Colon (tissue), 2 donors: Measurements from ENCODE around the gene PDK2.

Source experiments
- FAIRE-seq: peaks from 2 replicates; lab custom pipeline; 2012; peaks lifted over from hg19 to GRCh38; lab: Jason Lieb, UNC
- donor health status: control.
- donor health status: control.

Gene PDK2

DNA sequence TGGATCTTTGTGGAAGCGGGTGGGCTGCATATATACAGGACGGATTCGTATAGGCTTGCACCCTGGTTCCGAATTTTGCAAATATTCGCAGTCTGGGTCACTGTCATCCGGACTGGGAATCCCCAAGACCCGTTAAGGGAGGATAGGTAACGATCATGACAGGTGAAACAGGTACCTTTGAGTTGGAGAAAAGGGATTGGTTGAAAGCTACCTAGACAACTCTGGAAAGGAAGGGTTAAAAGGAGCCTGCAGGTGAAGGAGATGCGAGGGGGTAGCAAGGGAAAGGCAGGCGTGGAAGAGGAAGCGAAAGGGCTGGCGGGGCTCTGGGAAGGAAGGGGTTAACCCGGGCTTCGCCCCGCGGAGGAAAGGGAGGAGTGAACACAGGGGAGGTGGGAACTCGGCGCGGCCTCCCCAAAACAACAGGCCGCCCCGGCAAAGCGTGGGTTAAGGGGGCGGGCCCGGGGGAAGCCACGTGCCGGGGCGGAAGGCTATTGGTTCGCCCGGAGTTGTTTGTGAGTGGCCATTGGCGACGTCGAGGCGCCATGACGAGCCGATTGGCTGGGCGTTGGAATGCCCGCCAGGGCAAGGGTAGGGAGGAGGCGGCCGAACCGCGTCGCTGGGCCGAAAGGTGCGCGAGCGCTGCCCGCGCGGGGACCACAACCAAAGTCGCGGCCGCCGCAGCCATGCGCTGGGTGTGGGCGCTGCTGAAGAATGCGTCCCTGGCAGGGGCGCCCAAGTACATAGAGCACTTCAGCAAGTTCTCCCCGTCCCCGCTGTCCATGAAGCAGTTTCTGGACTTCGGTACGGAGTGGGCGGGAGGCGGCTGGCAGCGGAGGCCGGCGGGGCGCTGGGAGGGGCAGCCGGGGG, at the start of gene PDK2:
Gene PDK2 (plus strand): TSS at position 599 of the 867 bp plus-strand sequence. CDS start 85 bp downstream, at position 684.
- FAIRE-seq, result no peak

DNA sequence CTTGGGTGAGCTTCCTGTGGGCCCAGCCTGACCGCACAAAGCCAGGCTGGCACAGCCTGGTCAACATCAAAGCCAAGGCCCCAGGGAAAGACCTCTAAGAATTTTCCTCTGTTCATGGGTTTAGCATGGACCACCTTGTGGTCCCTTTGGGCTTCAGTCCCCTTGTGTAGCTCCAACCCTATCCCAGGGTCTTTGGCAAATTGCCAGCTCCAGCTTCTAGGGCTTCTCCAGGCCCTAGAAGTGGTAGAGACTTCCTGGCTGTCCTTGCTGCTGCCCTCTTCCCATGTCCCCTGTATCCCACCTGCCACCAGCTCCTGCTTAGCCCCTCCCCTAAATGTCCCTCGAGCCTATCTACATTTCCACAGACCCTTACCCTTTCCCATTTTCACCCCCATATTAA, 49.0 kb upstream of the PDK2 start:
- no peak for FAIRE-seq

DNA sequence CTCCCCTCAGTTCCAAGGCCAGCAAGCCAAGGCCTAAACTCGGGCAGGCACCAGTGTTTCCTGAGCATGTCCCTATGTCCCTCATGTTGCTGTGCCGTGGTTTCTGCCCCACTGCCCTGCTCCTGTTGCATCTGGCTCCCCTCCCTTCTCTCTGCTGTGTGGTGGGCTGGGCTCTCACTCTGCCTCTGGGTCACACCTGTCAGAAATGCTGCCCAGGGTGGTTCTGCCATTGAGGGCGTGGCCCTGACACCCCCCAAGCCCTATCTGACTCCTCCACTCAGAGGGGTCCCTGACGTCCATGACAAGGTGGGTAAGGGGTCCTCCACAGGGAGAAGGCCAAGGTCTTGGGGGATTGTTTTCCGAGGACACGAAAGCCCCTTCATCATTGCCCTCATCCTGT, 48.5 kb upstream of the PDK2 start:
- no peak for FAIRE-seq

DNA sequence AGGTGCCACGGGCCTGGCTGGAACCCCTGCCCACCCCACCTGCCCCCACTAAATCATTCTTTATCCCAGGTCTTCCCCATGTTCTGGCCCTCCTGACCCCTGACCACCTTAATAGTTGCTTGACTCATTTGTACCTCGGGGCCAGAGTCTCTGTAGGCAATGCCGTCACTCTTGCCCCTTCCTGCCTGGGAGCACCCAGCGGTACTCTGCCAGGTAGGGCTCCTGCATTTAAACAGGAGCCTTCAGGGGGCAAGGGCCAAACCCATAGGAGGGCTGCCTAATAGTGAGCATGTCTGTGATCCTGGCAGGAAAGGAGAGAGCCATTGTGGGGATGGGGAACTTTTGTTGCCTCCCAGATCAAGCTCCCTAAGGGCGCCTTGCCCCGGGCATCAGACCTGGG, 48.1 kb upstream of the PDK2 start:
- FAIRE-seq, result no peak

DNA sequence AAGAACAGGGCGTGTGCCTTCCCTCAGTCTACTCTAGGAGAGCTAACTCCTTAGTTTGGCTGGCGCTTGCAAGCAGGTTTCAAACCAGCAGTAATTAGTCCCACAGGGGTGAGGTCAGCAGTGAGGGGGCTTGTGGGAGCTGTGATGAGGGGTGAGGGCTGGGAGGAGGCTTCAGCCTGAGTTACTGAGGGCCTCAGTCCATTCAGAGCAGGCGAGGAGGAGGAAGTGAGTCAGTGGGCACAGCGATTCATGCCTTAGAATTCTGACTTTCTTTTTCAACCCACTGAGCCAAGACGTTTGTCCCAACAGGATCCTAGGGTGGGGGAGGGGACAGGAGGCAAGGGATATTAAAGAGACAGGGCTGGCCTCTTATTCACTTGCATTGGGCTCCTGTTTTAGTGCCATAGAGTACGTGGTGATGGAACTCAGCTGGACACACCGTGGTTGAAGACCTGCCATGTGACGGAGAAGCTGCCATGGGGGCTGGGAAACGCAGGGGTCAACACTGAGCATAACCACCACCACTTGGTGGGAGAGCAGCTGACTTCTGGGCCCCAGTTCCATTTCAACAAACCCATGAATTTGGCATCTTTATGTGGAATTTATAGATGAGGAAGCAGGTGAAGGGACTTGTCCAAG, 47.5 kb upstream of the PDK2 start:
- no peak for FAIRE-seq

DNA sequence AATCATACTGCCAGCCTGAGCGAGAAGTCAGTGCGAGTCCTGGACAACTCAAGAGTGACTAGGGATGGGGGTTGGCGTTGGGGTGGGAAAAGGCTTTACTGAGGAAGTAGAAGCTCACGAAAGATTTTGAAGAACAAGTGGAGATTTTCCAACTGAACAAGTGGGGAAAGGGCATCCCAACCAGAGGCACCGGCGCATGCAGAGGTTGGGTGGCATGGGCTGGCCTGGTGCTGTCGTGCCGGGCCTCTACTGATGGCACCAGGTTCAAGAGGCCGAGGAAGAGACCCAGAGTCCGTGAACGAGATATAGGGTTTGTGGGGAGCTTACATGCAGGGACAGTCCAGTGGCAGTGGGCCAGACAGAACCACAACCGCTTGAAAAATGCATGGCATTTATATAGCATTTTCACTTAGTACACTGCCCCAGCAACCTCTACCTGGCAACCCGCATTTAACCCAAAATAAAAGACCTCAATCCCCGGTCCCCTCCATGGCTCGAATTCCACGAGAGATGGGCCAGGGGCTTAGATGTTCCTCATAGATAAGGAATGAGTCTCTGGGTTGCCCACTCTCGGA, 46.9 kb upstream of the PDK2 start:
- FAIRE-seq, result no peak

DNA sequence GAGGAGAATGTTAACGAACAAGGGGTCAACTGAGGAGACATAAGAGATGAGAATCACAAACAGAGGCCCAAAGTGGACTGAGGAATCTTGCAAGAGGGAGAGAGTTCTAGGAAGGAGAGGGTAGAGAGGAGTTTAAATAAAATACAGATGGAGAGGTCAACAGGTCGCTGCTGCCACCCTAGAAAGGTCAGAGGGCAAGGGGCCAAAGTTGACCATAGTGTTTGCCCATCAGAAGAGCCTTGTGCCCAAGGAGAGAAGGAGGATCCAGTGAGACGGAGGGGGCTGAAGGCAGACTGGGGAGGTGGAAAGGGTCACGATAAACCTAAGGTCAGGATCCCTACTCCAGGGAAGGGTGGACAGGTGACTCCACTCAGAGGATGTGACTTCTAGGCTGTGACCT, 46.2 kb upstream of the PDK2 start:
- no peak for FAIRE-seq

DNA sequence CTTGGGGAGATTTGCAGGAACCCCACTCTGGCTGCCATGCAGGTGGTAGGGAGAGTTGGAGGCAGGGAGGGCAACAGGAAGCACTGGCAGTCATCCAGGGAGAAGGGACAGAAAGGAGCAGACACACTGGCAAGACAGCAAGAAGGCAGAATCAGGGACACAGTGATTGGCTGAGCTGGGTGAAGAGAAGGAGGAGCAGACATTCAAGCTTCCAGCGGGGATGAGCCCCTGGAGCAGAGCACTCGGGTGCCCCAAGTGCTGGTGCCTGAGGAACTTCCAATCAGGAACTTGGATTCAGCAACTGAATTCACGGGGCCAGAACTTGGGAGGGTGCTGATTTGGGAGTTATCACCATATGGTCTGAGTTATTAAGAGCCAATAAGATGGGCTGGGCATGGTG, 45.5 kb upstream of the PDK2 start:
- no peak for FAIRE-seq

DNA sequence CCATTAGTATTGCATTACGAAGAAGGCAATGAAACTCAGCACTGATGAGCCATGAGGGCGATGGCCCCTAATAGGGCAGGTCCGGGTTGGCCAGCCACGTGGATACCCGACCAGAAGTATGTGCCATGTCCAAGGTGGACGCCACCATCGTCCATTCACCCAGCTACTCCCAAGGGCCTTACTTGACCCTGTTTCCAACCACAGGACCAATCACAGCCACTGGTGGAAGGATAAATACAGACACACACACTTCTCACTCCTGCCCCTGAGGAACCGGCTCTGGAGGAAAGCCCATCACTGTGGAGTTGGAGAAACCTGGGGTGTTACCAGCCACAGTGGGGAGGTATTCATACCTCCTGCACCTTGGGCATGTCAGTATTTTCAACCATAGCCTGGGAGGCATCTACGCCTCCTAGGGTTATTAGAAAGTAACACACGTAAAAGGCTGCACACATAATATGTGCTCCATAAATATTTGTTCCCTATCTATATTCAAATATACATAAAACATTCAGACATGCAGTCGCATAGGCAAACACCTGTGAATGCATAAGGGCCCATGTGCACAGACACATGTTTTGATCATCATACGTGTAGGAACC, 44.6 kb upstream of the PDK2 start:
- no peak for FAIRE-seq

DNA sequence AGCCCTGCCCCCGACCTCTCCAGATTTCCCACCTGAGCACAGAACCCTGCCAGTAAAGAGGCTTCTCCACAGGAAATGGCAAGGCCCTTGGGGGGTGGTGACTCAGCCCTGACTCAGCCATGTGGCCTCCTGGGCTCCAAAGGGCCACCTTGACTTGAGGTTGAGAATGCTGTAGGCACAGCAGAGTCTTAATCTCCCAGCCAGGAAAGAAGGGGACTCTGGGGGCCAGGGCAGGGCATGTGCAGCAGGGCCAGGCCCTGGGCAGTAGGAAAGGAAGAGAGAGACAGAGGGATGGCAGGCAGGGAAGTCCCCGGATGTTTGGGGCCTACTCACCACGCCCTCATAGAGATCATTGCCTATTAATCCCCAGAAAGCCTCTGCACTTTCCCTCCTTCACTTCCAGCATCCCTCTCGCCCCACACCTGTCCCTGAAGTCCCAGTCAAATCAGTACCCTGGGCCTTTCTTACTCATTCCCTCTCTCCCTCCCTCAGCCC, 44.0 kb upstream of the PDK2 start:
- FAIRE-seq, result no peak

DNA sequence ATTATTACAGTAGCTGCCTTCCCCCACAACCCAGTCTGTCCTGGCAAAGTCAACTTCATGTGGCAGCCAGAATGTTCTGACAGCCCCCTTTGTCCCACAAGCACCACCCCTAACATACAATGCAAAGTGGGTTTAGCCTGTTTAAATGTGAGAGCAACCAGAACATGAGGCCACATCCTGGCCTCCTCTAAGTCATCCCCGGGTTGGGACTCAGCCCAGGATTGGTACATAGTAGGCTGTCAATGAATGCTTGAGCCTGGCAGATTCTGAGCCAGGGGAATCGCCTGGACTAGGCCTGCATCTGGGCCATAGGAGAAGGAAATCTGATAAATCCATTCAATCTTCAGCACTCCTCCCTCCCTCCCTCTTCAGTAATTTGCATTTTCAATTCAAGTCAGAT, 43.5 kb upstream of the PDK2 start:
- FAIRE-seq, result no peak

DNA sequence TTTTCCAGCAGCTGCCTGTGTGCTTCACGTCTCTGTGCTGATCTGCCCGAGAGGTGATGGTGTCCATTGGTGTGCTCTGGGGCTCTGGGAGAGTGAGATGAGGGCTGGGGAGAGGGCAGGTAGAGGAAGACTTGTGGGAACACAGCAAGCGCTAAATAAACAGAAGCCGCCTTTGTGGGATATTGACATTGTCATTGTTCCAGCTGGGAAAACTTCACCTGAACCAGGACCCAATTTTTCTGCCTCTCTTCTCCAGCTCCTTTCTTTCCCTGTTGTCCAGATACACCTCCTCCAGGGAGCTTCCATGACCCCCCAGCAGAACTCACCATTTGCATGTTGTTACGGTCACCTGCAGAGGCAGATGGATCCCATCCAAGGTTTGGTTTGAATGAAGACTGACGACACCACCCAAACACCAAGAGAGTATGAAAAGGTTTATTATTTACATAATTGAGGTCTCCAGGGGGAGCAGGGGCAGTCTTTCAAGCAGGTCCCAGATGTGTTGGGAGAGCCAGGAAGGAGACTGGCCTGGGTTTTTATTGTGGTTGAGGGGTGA, 42.8 kb upstream of the PDK2 start:
- FAIRE-seq, result no peak

DNA sequence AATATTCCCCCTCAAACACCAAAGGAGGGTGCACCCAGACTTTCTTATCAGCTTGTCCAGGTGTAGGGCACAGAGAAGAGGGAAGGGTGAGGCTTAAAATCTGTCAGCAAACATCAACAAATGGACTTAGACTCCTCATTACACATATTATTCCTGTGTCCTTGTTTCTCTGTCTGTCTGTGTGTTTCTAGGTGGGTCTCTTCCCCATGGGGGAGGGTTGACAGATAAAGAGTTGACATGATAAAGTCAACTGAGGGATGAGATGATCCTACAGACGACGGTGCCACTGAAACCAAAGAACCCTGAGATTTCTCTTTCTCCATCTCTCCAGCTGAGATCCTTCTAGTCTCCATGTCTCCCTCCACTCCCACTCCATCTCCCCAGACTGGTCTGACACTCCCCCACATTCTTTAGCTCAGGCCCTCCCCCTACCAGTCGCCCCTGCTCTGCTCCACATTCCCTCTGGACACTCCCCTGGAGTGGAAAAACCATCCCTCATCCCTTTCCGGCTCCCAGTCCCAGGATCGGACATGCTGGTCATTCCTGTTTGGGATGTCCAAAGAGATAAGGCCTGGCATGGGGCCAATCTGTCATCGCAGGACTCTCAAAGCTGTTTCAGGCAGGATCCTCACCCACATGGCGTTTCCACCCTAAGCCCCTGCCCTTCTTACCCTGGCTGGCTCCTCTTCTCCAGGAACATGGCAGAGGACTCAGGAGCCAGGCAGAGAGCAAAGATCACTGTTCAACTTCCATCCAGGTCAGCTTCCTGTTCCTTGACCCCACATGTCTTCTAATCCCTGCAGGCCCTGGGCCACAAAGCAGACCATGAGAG, 42.1 kb upstream of the PDK2 start:
- no peak for FAIRE-seq

DNA sequence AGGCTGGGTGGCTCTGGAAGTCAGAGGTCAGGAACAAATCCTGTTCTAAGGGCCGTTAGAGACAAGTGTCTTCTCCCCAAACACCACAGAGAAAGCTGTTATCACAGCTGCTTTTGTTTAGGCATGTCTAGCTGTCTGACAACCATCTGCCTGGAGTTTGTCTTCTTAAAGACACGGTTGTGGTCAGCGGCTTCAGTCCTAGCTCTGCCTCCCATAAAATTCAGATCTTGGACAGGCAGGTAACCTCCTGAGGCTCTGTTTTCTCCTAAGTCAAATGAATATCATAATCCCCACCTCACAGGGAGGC, 41.5 kb upstream of the PDK2 start:
- FAIRE-seq, result no peak

DNA sequence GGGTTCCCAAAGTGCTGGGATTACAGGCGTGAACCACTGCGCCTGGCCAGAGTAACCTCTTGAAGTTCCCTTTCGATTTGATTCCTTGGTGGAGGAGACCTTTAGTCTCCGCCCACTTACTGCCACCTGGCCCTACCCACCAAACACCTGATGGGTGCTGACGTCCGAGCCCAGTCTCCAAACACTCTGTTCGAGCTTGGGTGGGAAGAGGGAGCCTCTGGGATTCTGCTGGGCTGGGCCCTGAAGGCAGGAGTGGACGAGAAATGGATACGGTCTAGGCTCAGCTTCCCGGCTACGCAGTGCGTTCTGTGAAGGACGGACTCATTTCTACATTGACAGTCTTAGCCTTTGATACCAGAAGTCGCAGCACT, 40.1 kb upstream of the PDK2 start:
- FAIRE-seq, result no peak

DNA sequence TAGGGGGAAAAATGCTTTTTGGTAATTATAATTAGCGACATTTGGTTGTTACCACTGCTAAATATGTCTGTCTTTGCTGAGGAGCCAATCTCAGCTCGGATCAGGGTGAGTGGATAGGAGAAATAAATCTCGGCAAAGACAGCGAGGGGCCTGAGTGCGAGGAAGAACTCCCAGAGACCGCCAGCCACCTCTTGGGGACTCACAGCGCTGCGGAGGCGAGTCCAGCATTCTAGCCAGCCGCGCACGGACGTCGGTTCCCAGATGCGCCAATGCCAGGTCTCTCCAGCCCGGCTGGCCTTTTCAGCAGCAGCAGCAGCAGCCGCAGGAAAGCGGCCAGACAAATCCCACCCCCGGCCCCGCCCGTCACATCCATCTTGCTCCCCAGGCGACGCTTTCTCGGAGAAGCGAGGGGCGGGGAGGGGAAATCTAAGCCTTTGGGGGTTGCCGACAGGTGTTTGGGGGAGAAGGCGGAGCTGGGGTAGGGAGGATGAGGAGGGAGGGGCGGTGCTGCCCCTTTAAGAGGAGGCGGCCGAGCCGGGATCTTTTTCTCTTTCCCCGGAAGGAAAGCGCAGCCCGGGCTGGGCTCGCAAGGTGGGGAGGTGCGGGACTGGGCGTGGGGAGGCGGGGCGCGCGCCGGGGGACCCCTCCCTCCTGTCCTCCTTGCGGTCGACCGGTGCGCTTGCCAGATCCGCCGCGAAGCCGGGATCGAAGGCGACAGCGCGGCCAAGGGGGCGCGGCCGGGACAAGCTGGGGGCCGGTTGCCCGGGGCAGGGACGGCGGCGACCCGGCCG, 39.5 kb upstream of the PDK2 start, which contains the start of gene ITGA3:
Gene ITGA3 (plus strand): TSS at position 685 of the 791 bp plus-strand sequence. CDS start 330 bp downstream, outside the sequence.
- no peak for FAIRE-seq

DNA sequence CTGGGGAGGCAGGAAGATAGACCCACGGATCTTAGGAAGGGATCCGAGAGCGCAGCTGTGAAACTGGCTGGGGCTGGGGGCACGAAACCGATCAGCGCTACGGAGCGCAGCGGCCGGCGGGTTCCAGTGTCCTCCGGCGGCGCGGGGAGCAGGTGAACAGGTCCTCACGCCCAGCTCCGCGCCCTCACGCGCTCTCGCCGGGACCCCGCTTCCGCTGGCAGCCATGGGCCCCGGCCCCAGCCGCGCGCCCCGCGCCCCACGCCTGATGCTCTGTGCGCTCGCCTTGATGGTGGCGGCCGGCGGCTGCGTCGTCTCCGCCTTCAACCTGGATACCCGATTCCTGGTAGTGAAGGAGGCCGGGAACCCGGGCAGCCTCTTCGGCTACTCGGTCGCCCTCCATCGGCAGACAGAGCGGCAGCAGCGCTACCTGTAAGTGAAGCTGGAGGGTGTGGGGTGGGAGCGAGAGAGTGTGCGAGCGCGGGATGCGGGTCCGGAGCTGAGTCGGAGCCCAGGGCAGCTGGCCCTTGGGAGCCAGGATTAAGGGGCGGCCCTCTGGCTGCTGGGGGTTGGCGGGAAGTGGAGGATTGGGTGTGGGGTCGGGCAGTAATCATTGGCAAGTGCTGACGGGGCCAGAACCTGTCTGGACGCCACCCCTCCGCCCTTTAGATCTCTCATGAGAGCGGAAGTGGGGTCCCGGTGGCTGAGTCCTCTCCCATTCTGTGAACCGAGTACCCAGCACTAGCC, 38.8 kb upstream of the PDK2 start:
- FAIRE-seq, result no peak

DNA sequence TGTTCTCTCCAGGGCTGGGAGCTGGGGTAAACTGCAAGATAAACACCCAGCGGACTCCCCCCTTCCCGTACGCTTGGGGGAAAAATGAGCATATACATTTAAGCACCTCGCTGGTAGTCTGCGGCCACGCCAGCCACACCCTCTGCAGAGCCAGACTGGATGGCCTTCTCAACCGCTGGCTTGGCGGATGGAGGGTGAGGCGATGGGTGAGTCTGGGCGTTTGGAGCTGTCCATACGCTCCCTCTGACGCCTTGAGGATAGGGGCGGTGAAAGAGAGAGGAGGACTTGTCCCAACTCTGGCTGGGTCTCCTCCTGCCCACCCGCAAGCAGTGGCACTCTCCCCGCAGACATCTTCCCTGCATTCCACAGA, 38.2 kb upstream of the PDK2 start:
- no peak for FAIRE-seq

DNA sequence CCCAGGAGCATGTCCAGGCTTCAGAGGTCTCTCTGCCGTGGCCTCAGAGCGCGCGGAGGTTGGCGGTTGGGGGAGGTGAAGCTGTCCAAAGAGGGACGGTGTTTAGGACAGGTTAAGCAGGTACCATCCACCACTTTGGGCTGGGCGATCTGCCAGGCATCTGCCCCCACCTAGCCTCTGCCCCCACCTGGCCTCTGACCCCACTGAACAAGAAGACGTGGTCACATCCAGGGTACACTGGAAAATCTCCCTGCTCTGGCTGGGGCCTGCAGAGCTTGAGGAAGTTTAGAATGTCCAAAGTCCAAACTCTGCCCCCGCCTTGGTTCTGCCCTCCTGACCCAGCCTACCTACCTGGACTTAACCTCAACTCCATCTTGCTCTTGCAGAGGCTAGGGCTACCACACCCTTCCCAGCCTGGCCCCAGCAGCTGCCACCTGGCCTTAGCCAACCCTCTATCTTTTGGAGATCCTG, 37.6 kb upstream of the PDK2 start:
- no peak for FAIRE-seq

DNA sequence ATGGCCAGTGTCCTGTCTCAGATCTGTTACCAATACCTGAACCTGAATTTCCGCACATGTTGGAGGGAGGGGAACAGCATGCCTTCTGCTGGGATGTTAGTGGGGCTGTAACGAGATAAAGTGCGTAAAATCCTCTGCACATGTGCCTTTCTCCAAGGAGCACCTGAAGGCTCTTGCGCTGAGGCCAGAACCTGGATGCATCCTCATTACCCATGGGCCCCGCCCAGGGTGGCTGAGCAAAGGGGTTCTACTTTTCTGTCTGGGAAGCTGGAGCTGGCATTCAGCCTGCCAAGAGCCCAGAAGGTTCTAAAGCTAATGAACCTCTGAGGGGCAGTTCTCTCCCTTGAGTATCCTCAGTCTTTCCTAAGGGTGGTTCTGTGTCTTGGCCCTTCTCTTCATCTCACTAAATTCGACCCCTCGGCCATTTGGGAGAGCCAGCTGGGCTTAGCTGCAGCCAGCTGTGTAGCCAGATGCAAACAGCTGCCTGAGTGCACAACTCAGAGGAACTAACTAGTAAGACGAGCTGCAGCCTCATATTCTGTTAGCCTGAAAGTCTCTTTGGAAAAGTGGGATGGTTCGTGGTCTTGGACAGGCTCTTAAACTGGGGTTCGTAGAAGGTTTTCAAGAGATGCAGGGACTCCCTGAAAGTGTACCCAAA, 36.7 kb upstream of the PDK2 start:
- no peak for FAIRE-seq
